Esophagus (tissue), 2 donors: Measurements from ENCODE around the gene SMTN. TPM values are rescaled to one million over a fixed set of nuclear protein-coding genes. Genes with fewer than 3 reads are reported as not detected.

Experiments used
- H3K27ac ChIP-seq, 2 donors: one replicate each; pipeline ENCODE4 v1.5.1; 2013; ENCODE audit warnings: low read depth in 2 of 2, mild to moderate bottlenecking in 2 of 2, inconsistent platforms in 1 of 2, low read length in 1 of 2, moderate library complexity in 1 of 2
- H3K27me3 ChIP-seq, 2 donors: one replicate each; pipeline ENCODE4 v1.6.1; 2013; ENCODE audit warnings: low read length in 2 of 2, control low read depth in 1 of 2, mild to moderate bottlenecking in 1 of 2; ENCODE audit not compliant: insufficient read depth in 2 of 2, control insufficient read depth in 1 of 2
- H3K36me3 ChIP-seq, 2 donors: one replicate each; pipeline ENCODE4 v1.6.1; 2013; ENCODE audit warnings: low read length in 1 of 2; ENCODE audit not compliant: control insufficient read depth in 2 of 2, insufficient read depth in 2 of 2
- H3K4me1 ChIP-seq, 2 donors: one replicate each; pipeline ENCODE4 v1.6.1; 2013; ENCODE audit warnings: low read length in 1 of 2; ENCODE audit not compliant: control insufficient read depth in 2 of 2, insufficient read depth in 2 of 2
- H3K4me3 ChIP-seq, 2 donors: one replicate each; pipeline ENCODE4 v1.5.1; 2013; ENCODE audit warnings: low read length in 2 of 2, mild to moderate bottlenecking in 2 of 2, low read depth in 1 of 2, moderate library complexity in 1 of 2
- H3K9me3 ChIP-seq, 2 donors: one replicate each; pipeline ENCODE4 v1.6.1; 2013; ENCODE audit warnings: mild to moderate bottlenecking in 2 of 2, low read depth in 1 of 2, low read length in 1 of 2, moderate library complexity in 1 of 2; ENCODE audit not compliant: control insufficient read depth in 2 of 2, insufficient read depth in 1 of 2
- WGBS, 2 donors: extraction: QIAGEN DNeasy Blood & Tissue Kit; methylation state at CpG; one replicate each; pipeline ENCODE4 v1.1.7; 2013; 5-methylcytosine and 5-hydroxymethylcytosine counted together
- polyA plus RNA-seq, 2 donors: library from polyadenylated mRNA; stranded (reverse); fragments of 200-250 nt; gene quantifications; one replicate each; pipeline ENCODE4 v1.2.3, GENCODE V29; 2013
- donor health status: healthy with polysubstance abuse.
- donor health status: Bipolar disorder and iron deficiency.

The SMTN gene
- polyA plus RNA-seq, 2 donors, result 100 to 103 TPM

- H3K27ac ChIP-seq, result no peak overlapping the region
- no peaks in the 10 kb centered on the region for H3K27me3 ChIP-seq
- no peaks in the 10 kb centered on the region for H3K9me3 ChIP-seq
- peak overlapping the region; percentile 33 to 44 for H3K4me3 ChIP-seq
- H3K4me1 ChIP-seq, result peaks cover 0 to 10% of the 10 kb centered on the region in 2 donors
- no peaks in the 10 kb centered on the region for H3K36me3 ChIP-seq
- WGBS, 2 donors, result 64 to 73% methylated on average over 4 of the region's 4 CpGs
Measured at GRCh38 chr22:31123292-31123602, 42.1 kb downstream of the SMTN start.

GRCh38 chr22:31124290-31124689, 43.2 kb downstream of the SMTN start:
- WGBS, 2 donors, result 60 to 73% methylated on average over 3 of the region's 3 CpGs
- Histone ChIP-seq H3K36me3 (no peaks in the 10 kb centered on the region), H3K4me1 (peaks cover 0 to 10% of the 10 kb centered on the region in 2 donors), H3K27ac (no peak overlapping the region), H3K27me3 (no peaks in the 10 kb centered on the region), H3K4me3 (no peak overlapping the region), H3K9me3 (no peaks in the 10 kb centered on the region)

- no peak overlapping the region for H3K27ac ChIP-seq
- no peak overlapping the region for H3K4me3 ChIP-seq
- H3K9me3 ChIP-seq, result no peaks in the 10 kb centered on the region
- H3K36me3 ChIP-seq, result no peaks in the 10 kb centered on the region
- H3K27me3 ChIP-seq, result no peaks in the 10 kb centered on the region
- WGBS, 2 donors, result 81 to 83% methylated on average over 14 of the region's 14 CpGs
- H3K4me1 ChIP-seq, result peaks cover 0 to 10% of the 10 kb centered on the region in 2 donors
Measured at GRCh38 chr22:31124811-31125465, 43.8 kb downstream of the SMTN start.

GRCh38 chr22:31125521-31126117, 44.5 kb downstream of the SMTN start:
- Histone ChIP-seq H3K36me3 (no peaks in the 10 kb centered on the region), H3K9me3 (no peaks in the 10 kb centered on the region), H3K4me3 (no peak overlapping the region), H3K27me3 (no peaks in the 10 kb centered on the region), H3K4me1 (peaks cover 0 to 10% of the 10 kb centered on the region in 2 donors), H3K27ac (no peak overlapping the region)
- WGBS, 2 donors, result 82 to 85% methylated on average over 12 of the region's 12 CpGs

GRCh38 chr22:31126128-31126868, 45.2 kb downstream of the SMTN start:
- Histone ChIP-seq H3K4me3 (no peak overlapping the region), H3K27ac (no peak overlapping the region), H3K36me3 (no peaks in the 10 kb centered on the region), H3K27me3 (no peaks in the 10 kb centered on the region), H3K4me1 (peaks cover 0 to 10% of the 10 kb centered on the region in 2 donors), H3K9me3 (no peaks in the 10 kb centered on the region)
- WGBS, 2 donors, result 87 to 89% methylated on average over 22 of the region's 22 CpGs

GRCh38 chr22:31126869-31127175, 45.7 kb downstream of the SMTN start:
- 86 to 87% methylated on average over 13 of the region's 13 CpGs for WGBS, 2 donors
- H3K4me1 ChIP-seq, result peaks cover 3 to 11% of the 10 kb centered on the region in 2 donors
- no peak overlapping the region for H3K4me3 ChIP-seq
- H3K36me3 ChIP-seq, result no peaks in the 10 kb centered on the region
- H3K27ac ChIP-seq, result no peak overlapping the region
- no peaks in the 10 kb centered on the region for H3K9me3 ChIP-seq
- no peaks in the 10 kb centered on the region for H3K27me3 ChIP-seq

- 67 to 77% methylated on average over 19 of the region's 19 CpGs for WGBS, 2 donors
- no peak overlapping the region for H3K4me3 ChIP-seq
- H3K4me1 ChIP-seq, result peaks cover 6 to 11% of the 10 kb centered on the region in 2 donors
- no peaks in the 10 kb centered on the region for H3K27me3 ChIP-seq
- no peaks in the 10 kb centered on the region for H3K9me3 ChIP-seq
- H3K27ac ChIP-seq, result no peak overlapping the region
- no peaks in the 10 kb centered on the region for H3K36me3 ChIP-seq
Measured at GRCh38 chr22:31127181-31127772, 46.2 kb downstream of the SMTN start.

GRCh38 chr22:31128156-31128555, 47.0 kb downstream of the SMTN start:
- H3K36me3 ChIP-seq, result no peaks in the 10 kb centered on the region
- WGBS, 2 donors, result 89 to 92% methylated on average over 7 of the region's 7 CpGs

GRCh38 chr22:31130873-31131272, 49.8 kb downstream of the SMTN start:
- Histone ChIP-seq H3K36me3 (peaks cover 0 to 1% of the 10 kb centered on the region in 2 donors), H3K27ac (no peak overlapping the region), H3K4me3 (no peak overlapping the region), H3K27me3 (no peaks in the 10 kb centered on the region), H3K4me1 (peaks cover 4 to 6% of the 10 kb centered on the region in 2 donors), H3K9me3 (no peaks in the 10 kb centered on the region)
- WGBS, 2 donors, result 78 to 83% methylated on average over 2 of the region's 2 CpGs

More at GRCh38 chr22:31128156-31128555, 47.0 kb downstream of the SMTN start:
- no peaks in the 10 kb centered on the region for H3K27me3 ChIP-seq
- no peak overlapping the region for H3K27ac ChIP-seq
- H3K9me3 ChIP-seq, result no peaks in the 10 kb centered on the region
- no peak overlapping the region for H3K4me3 ChIP-seq
- peaks cover 6% of the 10 kb centered on the region in 2 donors for H3K4me1 ChIP-seq
